HG02798 (cell line): ENCODE data around the gene ADAMTSL3.

Source experiments
- ATAC-seq: cut with Tn5 transposase; IDR thresholded peaks from one replicate; pipeline ENCODE4 v1.9.1; 2021; ENCODE audit warnings: mild to moderate bottlenecking; ENCODE audit not compliant: unreplicated experiment, poor library complexity

Gene ADAMTSL3

DNA sequence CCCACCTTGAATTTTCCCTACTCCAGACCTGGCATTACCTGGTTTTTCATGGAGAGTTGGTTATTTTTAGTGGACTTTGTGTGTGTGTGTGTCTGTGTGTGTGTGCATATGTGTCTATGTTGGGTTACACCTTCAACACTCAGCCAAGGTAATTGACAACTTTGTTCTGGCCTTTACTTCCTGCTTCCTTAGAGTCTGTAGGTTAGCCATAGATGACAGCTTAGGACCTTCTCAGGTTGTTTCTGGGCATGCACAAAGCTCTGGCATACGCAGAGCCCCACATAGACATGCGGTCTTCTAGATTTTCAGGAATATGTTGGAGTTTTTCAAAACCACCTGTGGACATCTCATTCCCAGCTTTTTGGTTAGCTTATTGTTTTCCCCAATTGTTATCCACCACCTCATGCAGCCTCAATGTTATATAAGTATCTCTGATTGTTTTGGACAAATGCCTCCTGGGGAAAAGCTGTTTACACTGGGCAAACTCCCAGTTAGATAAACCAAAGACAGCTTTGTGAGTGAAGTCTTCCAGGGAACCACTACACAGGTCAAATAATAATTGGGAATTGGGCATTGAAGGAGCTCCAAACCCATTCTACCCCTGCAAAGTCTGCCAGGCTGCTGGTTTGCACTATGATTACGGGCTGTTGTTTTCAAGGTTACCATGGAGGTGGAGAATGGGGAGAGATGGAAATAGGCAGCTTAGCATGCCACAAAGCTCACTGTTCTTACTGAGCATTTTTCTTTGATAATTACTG is 201.2 kb downstream of the ADAMTSL3 start:
- no peak for ATAC-seq

DNA sequence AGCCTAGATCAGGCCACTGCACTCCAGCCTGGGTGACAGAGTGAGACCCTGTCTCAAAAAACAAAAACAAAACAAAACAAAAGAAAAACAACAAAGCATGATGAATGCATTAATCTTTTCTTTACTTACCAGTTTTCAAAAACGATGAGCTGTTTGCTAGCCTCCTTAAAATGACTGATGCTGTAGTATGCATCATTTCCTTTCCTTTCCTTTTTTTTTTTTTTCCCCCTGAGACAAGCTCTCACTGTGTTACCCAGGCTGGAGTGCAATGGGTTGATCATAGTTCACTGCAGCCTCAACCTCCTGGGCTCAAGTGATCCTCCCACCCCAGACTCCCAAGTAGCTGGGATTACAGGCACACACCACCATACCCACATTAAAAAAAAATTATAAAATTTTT is 202.0 kb downstream of the ADAMTSL3 start:
- no peak for ATAC-seq

DNA sequence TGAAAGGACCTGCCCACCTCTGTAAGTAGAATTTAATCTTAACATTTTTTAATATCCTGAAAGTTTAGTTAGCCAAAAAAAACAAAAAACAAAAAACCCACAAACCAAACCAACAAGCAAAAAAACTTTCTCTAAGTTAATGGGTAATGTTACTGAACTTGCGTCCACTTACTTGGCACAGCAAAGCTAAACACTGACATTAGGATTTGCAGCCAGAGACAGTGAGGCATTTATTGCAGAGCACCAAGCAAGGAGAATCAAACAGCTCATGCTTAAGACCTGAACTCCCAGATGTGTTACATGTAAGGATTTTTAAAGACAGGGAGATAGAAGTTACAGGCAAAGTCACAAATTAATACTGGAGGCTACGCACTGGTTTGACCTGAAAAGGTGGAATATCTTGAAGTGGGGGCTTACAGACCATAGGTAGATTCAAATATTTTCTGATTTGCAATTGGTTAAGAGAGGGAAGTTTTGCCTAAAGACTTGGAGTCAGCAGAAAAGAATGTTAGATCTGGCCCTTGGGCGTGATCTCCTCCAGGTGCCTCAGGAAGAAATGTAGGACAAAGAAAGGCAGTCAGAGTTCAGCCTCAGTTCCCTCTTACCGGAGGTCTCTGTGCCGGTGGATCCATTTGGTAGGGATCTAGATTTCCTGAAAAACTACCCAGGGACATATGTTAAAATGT is 205.0 kb downstream of the ADAMTSL3 start:
- ATAC-seq, result no peak

GRCh38 chr15:83866692-83867091 is 212.8 kb downstream of the ADAMTSL3 start:
- ATAC-seq, result no peak

DNA sequence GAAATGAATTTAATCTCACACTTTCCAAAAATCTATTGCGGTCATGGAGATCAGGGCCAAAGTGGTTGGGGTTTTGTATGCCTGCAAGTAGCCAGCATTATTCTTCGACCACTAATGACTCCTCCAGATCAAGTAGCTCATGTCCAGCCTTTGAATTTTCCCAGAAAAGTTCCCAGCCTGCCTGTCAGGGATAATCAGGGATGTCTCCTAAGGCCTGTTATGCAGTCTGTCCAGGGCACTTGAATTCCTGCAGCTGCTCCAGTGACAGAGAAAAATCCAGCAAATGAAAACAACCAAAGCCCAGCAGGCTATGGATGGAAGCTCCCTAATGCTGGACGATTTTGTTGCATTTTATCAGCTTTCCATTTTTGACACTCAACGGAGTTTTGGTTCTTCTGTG is 215.4 kb downstream of the ADAMTSL3 start:
- ATAC-seq, result no peak

DNA sequence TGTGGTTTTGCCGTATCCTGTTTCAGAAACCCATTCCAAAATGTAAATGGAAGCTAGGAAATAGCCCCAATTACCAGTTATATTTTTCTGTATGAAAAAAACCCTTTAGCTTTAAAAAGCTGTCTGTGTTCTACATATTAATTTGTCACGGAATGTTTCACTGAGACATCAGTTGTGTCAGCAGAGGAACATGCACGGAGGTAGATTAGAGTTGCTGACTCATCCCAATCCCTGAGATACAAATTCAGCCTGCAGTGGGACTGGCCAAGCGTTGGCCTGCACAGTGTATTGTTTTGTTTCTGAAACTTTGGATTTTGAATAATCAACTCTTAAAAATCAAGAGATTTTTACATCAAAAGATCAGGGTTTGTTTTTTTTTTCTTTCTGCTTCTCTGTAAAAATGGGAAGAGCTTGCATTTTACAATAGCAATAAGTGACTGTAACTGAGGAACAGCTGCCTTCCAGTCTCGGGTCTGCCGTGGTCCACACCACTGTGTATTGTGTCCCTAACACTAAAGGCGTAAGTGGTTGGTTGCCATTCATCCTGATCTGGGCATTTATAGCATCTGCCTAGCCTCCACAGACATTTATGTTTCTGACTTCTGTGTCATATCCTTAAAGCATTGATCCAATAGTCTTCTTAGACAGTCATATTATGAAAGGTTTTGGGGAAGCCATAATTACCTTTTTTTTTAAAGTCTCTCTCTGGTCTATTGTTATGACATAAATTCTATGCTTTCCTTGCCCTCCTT is 218.1 kb downstream of the ADAMTSL3 start:
- ATAC-seq, result peak; percentile 55

GRCh38 chr15:83873966-83874365 is 220.0 kb downstream of the ADAMTSL3 start:
- ATAC-seq, result no peak

DNA sequence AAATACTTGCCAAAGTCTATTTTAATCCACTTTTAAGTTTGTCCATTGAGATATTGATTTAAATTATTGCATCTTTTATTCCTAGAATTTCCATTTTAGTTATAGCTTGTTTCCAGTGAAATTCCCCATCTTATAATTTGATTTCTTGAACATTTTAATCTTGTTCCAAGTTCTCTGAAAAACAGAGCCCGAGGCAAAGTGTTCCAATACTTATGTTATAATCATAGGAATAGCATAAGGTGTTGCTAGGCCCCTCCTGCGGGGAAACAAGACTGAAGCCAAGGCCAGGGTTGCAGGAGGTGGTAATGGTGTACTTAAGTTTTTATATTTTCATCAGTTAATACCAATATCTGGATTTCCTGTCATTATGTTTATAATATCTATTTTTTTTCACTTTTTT is 226.6 kb downstream of the ADAMTSL3 start:
- ATAC-seq, result no peak

DNA sequence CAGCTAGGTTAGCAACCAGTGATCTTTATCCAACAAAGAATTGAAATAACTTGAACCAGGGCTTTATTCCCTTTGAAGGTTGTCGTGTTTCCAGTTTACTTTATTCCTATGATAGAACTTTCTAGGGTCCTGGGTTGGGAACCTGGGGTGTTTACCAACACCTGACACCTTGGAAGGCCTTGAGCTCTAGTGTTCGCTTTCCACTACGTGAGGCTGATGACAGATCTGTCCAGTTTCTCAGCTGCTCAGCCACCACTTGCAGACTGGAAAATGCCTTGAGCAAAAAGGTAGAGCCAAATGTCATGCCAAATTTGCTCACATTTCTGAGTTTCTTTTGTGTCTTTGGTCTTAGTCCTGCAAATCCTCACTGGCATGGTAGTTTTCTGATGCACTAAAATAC is 227.2 kb downstream of the ADAMTSL3 start:
- no peak for ATAC-seq

DNA sequence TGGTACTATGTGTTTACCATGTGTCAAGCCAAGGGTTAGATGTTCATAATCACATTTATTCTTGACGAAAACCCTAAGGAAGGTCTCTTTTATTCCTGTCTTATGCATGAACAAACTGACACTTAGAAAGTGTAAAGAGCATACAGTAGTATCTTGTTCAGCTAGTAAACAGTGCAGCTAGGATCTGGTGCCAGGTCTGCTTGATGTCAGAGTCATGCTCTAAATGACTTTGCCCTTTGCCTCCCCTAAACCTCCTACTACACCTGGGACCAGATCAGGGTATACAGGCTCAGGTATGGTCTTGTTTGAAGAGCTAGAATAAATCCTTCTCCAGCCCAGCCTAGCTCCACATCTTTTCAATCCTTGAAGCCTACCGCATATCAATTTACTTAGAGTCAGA is 232.4 kb downstream of the ADAMTSL3 start:
- no peak for ATAC-seq

- no peak for ATAC-seq
Observed at GRCh38 chr15:83887404-83887803, 233.5 kb downstream of the ADAMTSL3 start.

DNA sequence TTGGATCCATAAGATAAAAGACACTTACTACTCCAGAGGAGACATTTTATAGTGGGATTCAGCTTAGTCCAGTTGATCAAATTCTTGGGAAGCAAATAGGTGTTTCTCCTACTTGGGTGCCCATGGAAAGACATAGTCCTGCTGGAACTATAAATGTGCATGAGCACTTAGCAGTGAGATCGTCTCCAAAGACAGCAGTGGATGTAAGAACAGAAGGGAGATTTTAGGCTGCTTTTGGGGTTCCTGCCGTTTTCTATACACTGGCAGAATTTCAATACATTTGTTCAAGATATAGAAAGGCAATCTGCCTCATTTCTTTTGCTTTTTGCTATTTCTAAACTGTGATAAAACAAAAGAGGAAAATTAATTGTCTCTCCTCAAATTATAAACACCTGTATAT is 234.0 kb downstream of the ADAMTSL3 start:
- no peak for ATAC-seq

GRCh38 chr15:83889995-83890394 is 236.1 kb downstream of the ADAMTSL3 start:
- ATAC-seq, result no peak

DNA sequence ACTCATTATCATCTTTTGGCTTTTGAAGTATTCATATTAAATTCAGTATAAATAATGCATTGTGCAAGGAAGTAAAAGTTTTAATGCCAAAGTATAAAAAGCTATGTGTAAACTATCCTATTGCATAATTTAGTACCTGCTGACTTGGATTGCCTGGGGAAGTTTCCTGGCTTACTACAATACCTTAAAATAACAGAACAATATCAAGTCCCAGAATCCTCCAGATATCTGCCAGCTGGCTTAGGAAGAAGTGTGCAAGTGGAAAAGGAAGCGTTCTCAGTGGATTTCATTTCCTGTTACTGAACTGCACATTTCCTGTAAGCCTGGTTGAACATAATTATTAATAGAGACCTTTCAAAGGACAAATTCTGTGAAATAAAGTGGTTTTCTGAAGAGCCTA is 236.7 kb downstream of the ADAMTSL3 start:
- no peak for ATAC-seq

- ATAC-seq, result no peak
Observed at GRCh38 chr15:83892498-83892897, 238.6 kb downstream of the ADAMTSL3 start.

- ATAC-seq, result no peak
Observed at GRCh38 chr15:83893308-83893707, 239.4 kb downstream of the ADAMTSL3 start.

GRCh38 chr15:83897037-83897436 is 243.1 kb downstream of the ADAMTSL3 start:
- no peak for ATAC-seq

- no peak for ATAC-seq
Observed at GRCh38 chr15:83898361-83898760, 244.4 kb downstream of the ADAMTSL3 start.

DNA sequence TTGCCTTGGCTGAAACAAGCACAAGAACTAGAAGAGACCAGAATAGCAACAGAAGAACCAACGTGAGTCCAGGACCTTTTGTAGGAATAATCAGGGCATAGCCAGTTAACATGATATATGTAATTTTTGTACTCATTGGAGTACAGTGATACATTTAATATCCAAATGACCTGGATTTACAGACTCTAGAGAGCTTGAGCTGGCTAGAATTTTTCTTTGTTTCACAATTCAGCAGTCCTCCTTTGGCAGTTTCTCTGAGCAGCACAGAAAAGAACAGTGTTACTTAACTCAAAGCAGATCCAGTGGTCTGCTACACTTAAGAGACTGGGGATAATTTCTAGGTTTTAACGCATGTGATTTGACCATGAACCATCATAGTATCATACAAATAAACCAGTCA is 245.7 kb downstream of the ADAMTSL3 start:
- ATAC-seq, result no peak

- ATAC-seq, result no peak
Observed at GRCh38 chr15:83904107-83905040, 250.5 kb downstream of the ADAMTSL3 start.
